SU-DHL-6 (cell line): ENCODE measurements around the gene NID2.

Experiments
- H2AFZ ChIP-seq: fragments of 200-600 bp; sonication (generic); 2 replicates; pipeline ENCODE4 v1.6.1; 2014; ENCODE audit warnings: low read depth, mild to moderate bottlenecking, moderate library complexity, mixed read lengths, antibody characterized with exemption, low read length; ENCODE audit not compliant: severe bottlenecking
- H3F3A ChIP-seq: fragments of 200-600 bp; shearing (Covaris generic); 2 replicates; pipeline ENCODE4 v1.6.0; 2016; ENCODE audit warnings: antibody characterized with exemption, mild to moderate bottlenecking; ENCODE audit not compliant: insufficient read depth
- H3K27ac ChIP-seq: fragments of 200-600 bp; sonication (generic); 2 replicates; pipeline ENCODE4 v1.5.1; 2016; ENCODE audit warnings: low read depth, mild to moderate bottlenecking, low read length, moderate library complexity, mixed read lengths
- H3K27me3 ChIP-seq: fragments of 200-600 bp; sonication (generic), shearing (Covaris generic); 2 replicates; pipeline ENCODE4 v1.6.0; 2014; ENCODE audit warnings: mild to moderate bottlenecking, low read length
- H3K36me3 ChIP-seq: fragments of 200-600 bp; sonication (generic); 2 replicates; pipeline ENCODE4 v1.6.1; 2014; ENCODE audit warnings: mild to moderate bottlenecking, low read length, mixed read lengths
- H3K4me2 ChIP-seq: fragments of 300-600, 200-600 bp; shearing (Covaris generic), sonication (generic); 2 replicates; pipeline ENCODE4 v1.6.0; 2014; ENCODE audit warnings: low read length, low read depth, mild to moderate bottlenecking; ENCODE audit not compliant: poor library complexity, severe bottlenecking
- H3K4me3 ChIP-seq: fragments of 200-600 bp; sonication (generic); 2 replicates; pipeline ENCODE4 v1.5.1; 2014; ENCODE audit warnings: antibody characterized with exemption, low read length, mild to moderate bottlenecking, mixed read lengths; ENCODE audit not compliant: insufficient read depth, poor library complexity, severe bottlenecking
- H3K79me2 ChIP-seq: fragments of 200-600 bp; sonication (generic); 2 replicates; pipeline ENCODE4 v1.6.1; 2014; ENCODE audit warnings: mild to moderate bottlenecking, low read length, moderate library complexity; ENCODE audit not compliant: insufficient read depth
- H3K9ac ChIP-seq: fragments of 200-600 bp; sonication (generic); 2 replicates; pipeline ENCODE4 v1.7.0; 2014; ENCODE audit warnings: mild to moderate bottlenecking, low read length
- H3K9me2 ChIP-seq: fragments of 200-600 bp; sonication (generic); replicated peaks from 2 replicates; pipeline ENCODE4 v1.6.1; 2014; ENCODE audit warnings: low read length; ENCODE audit not compliant: insufficient read depth
- H3K9me3 ChIP-seq: fragments of 200-600 bp; sonication (generic); 2 replicates; pipeline ENCODE4 v1.6.1; 2014; ENCODE audit warnings: low read length, mixed read lengths; ENCODE audit not compliant: insufficient read depth
- H4K20me1 ChIP-seq: fragments of 200-600 bp; sonication (generic); 2 replicates; pipeline ENCODE4 v1.6.1; 2014; ENCODE audit warnings: low read depth, mild to moderate bottlenecking, antibody characterized with exemption, low read length, moderate library complexity, mixed read lengths
- CTCF ChIP-seq: fragments of 200-600 bp; sonication (generic); IDR thresholded peaks from one replicate; pipeline ENCODE4 v1.5.1; 2017; ENCODE audit warnings: antibody characterized with exemption, mild to moderate bottlenecking, low read length, moderate library complexity; ENCODE audit not compliant: insufficient read depth, poor library complexity, severe bottlenecking
- EZH2phosphoT487 ChIP-seq: fragments of 200-600 bp; sonication (generic), shearing (Covaris generic); conservative IDR thresholded peaks from 2 replicates; pipeline ENCODE4 v1.6.1; 2018; ENCODE audit warnings: mild to moderate bottlenecking, antibody characterized with exemption, low read length, moderate library complexity, mixed read lengths

The NID2 gene

GRCh38 chr14:52051251-52051650 lies 17.6 kb downstream of the NID2 start:
- Histone ChIP-seq H3K27ac (no peak overlapping the region), H3K9me3 (no peaks in the 10 kb centered on the region), H3K9ac (no peak overlapping the region), H3K9me2 (no peaks in the 10 kb centered on the region), H3K27me3 (no peaks in the 10 kb centered on the region), H4K20me1 (no peaks in the 10 kb centered on the region), H3K4me3 (no peak overlapping the region), H3K79me2 (no peaks in the 10 kb centered on the region), H3K4me2 (no peak overlapping the region), H2AFZ (no peak overlapping the region), H3K36me3 (no peaks in the 10 kb centered on the region), H3F3A (no peaks in the 10 kb centered on the region)
- TF ChIP-seq CTCF = no peak
- no peak for TF ChIP-seq EZH2phosphoT487

- no peak overlapping the region for H3K4me3 ChIP-seq
- no peaks in the 10 kb centered on the region for H4K20me1 ChIP-seq
- no peaks in the 10 kb centered on the region for H3K9me2 ChIP-seq
- H3K4me2 ChIP-seq = no peak overlapping the region
- no peaks in the 10 kb centered on the region for H3K79me2 ChIP-seq
- TF ChIP-seq CTCF (no peak), EZH2phosphoT487 (no peak)
- H2AFZ ChIP-seq = no peak overlapping the region
- no peaks in the 10 kb centered on the region for H3K9me3 ChIP-seq
- no peaks in the 10 kb centered on the region for H3F3A ChIP-seq
- H3K9ac ChIP-seq = no peak overlapping the region
- no peaks in the 10 kb centered on the region for H3K27me3 ChIP-seq
- H3K36me3 ChIP-seq = no peaks in the 10 kb centered on the region
- H3K27ac ChIP-seq = no peak overlapping the region
Observed at GRCh38 chr14:52049721-52050588, 18.9 kb downstream of the NID2 start.

DNA sequence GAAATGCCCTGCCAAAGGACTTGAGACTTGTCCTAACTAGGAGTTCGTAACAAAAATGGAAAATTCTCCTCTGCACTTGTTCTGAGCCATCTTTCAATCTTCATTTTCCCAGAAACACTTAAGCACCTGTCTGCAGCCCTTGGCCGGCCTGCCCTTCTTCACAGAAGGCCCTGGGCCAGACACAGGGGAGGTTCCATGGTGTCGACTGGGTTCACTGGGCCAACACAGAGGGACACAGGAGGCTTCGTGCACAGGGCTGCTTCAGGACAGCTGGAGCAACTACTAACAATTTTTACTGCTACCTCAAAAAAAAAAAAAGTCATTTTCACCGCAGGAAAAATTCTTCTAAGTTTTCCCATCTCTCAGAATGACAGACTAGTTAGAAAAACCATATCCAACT lies 19.6 kb downstream of the NID2 start:
- H3K36me3 ChIP-seq = no peaks in the 10 kb centered on the region
- H3K27ac ChIP-seq = no peak overlapping the region
- H3K4me2 ChIP-seq = no peak overlapping the region
- no peaks in the 10 kb centered on the region for H3K9me2 ChIP-seq
- H4K20me1 ChIP-seq = no peaks in the 10 kb centered on the region
- no peaks in the 10 kb centered on the region for H3K79me2 ChIP-seq
- H3K27me3 ChIP-seq = no peaks in the 10 kb centered on the region
- H3K9ac ChIP-seq = no peak overlapping the region
- H2AFZ ChIP-seq = no peak overlapping the region
- TF ChIP-seq CTCF = no peak
- no peak for TF ChIP-seq EZH2phosphoT487
- H3K9me3 ChIP-seq = no peaks in the 10 kb centered on the region
- no peak overlapping the region for H3K4me3 ChIP-seq
- H3F3A ChIP-seq = no peaks in the 10 kb centered on the region
